ENCODE measurements around the gene BLOC1S5. TPM values are rescaled to one million over a fixed set of nuclear protein-coding genes. Genes with fewer than 3 reads are reported as not detected.

The BLOC1S5 gene
- total and polyA plus RNA-seq, 2 donors from 2014 or later, result 20.2 to 27.6 TPM

DNA sequence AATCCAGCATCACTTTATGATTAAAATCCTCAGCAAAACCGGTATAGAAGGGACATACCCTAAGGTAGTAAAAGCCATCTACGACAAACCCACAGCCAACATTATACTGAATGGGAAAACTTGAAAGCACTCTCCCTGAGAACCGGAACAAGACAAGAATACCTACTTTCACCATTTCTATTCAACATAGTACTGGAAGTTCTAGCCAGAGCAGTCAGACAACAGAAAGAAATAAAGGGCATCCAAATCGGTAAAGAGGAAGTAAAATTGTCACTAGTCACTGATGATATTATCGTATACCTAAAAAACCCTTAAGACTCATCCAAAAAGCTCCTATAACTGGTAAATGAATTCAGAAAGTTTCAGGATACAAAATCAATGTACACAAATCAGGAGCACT is 33.3 kb downstream of the BLOC1S5 start:
- Histone ChIP-seq H3K27ac (ENCODE audit: low read depth in 2 of 2, low read length in 2 of 2) (no peak overlapping the region), H3K9me3 (ENCODE audit: control insufficient read depth in 2 of 3, insufficient read depth in 1 of 3, low read length in 3 of 3) (no peaks in the 10 kb centered on the region), H3K27me3 (ENCODE audit: control insufficient read depth, insufficient read depth, low read length) (no peaks in the 10 kb centered on the region), H3K4me3 (ENCODE audit: low read length in 3 of 3) (no peak overlapping the region), H3K9ac (ENCODE audit: low read length in 3 of 3) (no peak overlapping the region), H3K4me1 (ENCODE audit: control insufficient read depth in 2 of 3, insufficient read depth in 2 of 3, low read depth in 1 of 3, low read length in 3 of 3) (no peaks in the 10 kb centered on the region), H3K36me3 (ENCODE audit: control insufficient read depth in 2 of 3, insufficient read depth in 3 of 3, low read length in 3 of 3) (no peaks in the 10 kb centered on the region)
- DNase-seq, result no peak
- FAIRE-seq, result no peak
- TF ChIP-seq, protein P1, sequence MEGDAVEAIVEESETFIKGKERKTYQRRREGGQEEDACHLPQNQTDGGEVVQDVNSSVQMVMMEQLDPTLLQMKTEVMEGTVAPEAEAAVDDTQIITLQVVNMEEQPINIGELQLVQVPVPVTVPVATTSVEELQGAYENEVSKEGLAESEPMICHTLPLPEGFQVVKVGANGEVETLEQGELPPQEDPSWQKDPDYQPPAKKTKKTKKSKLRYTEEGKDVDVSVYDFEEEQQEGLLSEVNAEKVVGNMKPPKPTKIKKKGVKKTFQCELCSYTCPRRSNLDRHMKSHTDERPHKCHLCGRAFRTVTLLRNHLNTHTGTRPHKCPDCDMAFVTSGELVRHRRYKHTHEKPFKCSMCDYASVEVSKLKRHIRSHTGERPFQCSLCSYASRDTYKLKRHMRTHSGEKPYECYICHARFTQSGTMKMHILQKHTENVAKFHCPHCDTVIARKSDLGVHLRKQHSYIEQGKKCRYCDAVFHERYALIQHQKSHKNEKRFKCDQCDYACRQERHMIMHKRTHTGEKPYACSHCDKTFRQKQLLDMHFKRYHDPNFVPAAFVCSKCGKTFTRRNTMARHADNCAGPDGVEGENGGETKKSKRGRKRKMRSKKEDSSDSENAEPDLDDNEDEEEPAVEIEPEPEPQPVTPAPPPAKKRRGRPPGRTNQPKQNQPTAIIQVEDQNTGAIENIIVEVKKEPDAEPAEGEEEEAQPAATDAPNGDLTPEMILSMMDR (IDR thresholded peaks at IDR 0.05; ENCODE audit: borderline replicate concordance, extremely low read depth, insufficient read depth), result no peak
- intact Hi-C loops (cut with DNase I), result no loop called here

DNA sequence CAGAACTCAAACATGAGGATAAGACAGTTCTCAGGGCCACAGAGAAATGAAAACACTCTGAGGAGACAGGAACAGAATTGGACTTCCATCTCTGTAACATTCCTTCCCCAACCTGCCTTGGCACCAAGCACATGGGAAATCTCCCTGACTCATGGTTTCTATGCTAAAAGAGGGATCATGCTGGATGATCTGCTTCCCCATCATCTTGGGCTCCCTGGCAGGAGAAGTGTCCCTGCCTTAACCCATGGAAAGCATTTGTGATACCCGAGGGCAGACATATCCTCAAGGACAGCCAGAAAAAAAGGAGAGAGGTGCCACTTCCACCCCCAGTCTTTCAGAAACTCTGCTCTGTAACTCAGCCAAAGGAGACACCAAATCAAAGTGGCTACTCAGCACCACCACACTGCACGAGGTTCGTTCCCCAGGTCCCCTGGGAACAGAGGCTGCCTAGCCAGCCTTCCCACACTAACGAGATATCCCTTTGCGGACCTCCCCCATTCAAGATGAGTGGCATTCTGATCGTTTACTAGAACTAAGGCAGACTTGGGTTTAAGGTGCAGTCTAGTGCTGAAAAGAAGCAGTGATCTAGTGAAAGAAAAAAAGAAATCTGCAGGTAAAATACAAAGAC is 34.8 kb downstream of the BLOC1S5 start:
- H3K36me3 ChIP-seq (ENCODE audit: control insufficient read depth in 2 of 3, insufficient read depth in 3 of 3, low read length in 3 of 3), result no peaks in the 10 kb centered on the region
- H3K27ac ChIP-seq (ENCODE audit: low read depth in 2 of 2, low read length in 2 of 2), result no peak overlapping the region
- no peaks in the 10 kb centered on the region for H3K9me3 ChIP-seq (ENCODE audit: control insufficient read depth in 2 of 3, insufficient read depth in 1 of 3, low read length in 3 of 3)
- FAIRE-seq (no peak), DNase-seq (no peak)
- H3K27me3 ChIP-seq (ENCODE audit: control insufficient read depth, insufficient read depth, low read length), result no peaks in the 10 kb centered on the region
- no peak overlapping the region for H3K4me3 ChIP-seq (ENCODE audit: low read length in 3 of 3)
- intact Hi-C loops (cut with DNase I), result no loop called here
- TF ChIP-seq, protein P1 (IDR thresholded peaks at IDR 0.05; ENCODE audit: borderline replicate concordance, extremely low read depth, insufficient read depth), result no peak
- H3K4me1 ChIP-seq (ENCODE audit: control insufficient read depth in 2 of 3, insufficient read depth in 2 of 3, low read depth in 1 of 3, low read length in 3 of 3), result no peaks in the 10 kb centered on the region
- H3K9ac ChIP-seq (ENCODE audit: low read length in 3 of 3), result no peak overlapping the region

DNA sequence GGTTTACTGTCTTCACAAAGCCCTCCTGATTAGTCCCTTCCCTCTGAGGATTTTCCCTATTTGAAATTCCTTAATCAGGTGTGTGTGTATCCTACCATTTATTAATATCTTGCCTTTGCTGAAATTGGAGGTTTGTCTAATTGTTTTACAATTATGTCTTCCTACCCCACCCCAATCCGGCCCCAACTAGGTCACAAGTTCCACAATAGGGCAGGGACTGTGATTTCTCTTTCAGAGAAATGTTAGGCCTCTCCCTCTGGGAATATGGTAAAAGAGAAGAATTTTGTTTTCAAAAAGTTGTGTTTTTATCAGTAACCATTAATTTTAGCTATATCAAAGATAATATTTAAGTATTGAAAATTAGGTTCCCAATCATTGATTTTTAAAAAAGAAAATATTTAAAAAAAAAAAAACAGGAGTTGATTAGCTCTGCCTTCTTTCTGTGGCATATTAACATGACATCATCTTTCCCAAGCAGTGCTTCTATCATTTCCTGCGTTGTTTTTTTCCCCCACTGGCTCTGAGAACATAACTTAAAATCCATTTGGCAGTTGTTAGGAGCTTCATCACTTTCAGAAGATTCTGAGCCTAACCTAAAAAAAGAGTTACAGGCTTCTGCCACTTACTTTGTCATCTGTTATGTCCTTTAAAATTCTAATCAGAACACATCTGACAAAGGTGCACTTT is 36.1 kb downstream of the BLOC1S5 start:
- no peak for DNase-seq
- intact Hi-C loops (cut with DNase I), result no loop called here
- Histone ChIP-seq H3K27ac (ENCODE audit: low read depth in 2 of 2, low read length in 2 of 2) (no peak overlapping the region), H3K9me3 (ENCODE audit: control insufficient read depth in 2 of 3, insufficient read depth in 1 of 3, low read length in 3 of 3) (no peaks in the 10 kb centered on the region), H3K27me3 (ENCODE audit: control insufficient read depth, insufficient read depth, low read length) (no peaks in the 10 kb centered on the region), H3K4me1 (ENCODE audit: control insufficient read depth in 2 of 3, insufficient read depth in 2 of 3, low read depth in 1 of 3, low read length in 3 of 3) (no peaks in the 10 kb centered on the region), H3K36me3 (ENCODE audit: control insufficient read depth in 2 of 3, insufficient read depth in 3 of 3, low read length in 3 of 3) (no peaks in the 10 kb centered on the region), H3K4me3 (ENCODE audit: low read length in 3 of 3) (no peak overlapping the region), H3K9ac (ENCODE audit: low read length in 3 of 3) (no peak overlapping the region)
- TF ChIP-seq, protein P1 (IDR thresholded peaks at IDR 0.05; ENCODE audit: borderline replicate concordance, extremely low read depth, insufficient read depth), result no peak
- FAIRE-seq, result no peak

All from kidney (tissue), 14 donors.